ENCODE data around the gene FUT7. TPM values are rescaled to one million over a fixed set of nuclear protein-coding genes. Genes with fewer than 3 reads are reported as not detected.

Gene FUT7
- total and polyA plus RNA-seq, 2 donors (not counting 1 experiment from before 2014, with no cell fraction given), result not detected

DNA sequence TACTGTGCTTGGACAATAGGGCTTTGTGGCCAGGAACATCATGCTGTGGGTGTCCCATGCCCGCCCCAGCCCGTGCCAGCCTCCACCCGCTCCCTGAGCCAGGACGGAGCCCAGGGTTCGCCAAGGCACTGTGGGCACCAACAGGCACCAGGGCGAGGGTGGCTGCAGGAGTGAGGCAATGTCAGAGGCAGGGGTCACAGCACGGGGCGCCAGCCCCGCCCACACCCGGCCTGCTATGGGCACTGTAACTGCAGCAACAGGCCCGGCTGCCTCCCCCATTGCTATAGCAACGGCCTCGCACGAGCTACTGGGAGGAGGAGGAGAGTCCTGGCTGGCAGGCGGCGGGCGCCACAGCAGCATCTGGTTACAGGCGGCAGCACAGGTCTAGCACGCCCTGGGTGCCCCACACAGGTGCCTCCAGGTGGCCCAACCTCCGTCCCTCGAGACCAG is 6.3 kb downstream of the FUT7 start:
- Histone ChIP-seq H3K36me3 (ENCODE audit: control insufficient read depth, insufficient read depth, low read length) (no peaks in the 10 kb centered on the region), H3K9ac (ENCODE audit: insufficient read depth, low read length) (no peak overlapping the region), H3K27me3 (ENCODE audit: control insufficient read depth, insufficient read depth, low read length) (no peaks in the 10 kb centered on the region), H3K27ac (ENCODE audit: insufficient read depth, low read length) (no peak overlapping the region), H4K20me1 (ENCODE audit: control insufficient read depth, extremely low read depth, insufficient read depth, low read length) (no peaks in the 10 kb centered on the region), H3K4me2 (ENCODE audit: extremely low read depth, insufficient read depth, low read length) (no peak overlapping the region), H3K4me3 (replicated peaks in 1 of 4; ENCODE audit: control extremely low read depth in 1 of 4, insufficient read depth in 1 of 4, low read depth in 3 of 4, low read length in 4 of 4) (no peak overlapping the region), H3K4me1 (ENCODE audit: control insufficient read depth, extremely low read depth, insufficient read depth, low read length) (peaks cover 4% of the 10 kb centered on the region), H3K79me2 (ENCODE audit: control insufficient read depth, insufficient read depth, low read length) (no peaks in the 10 kb centered on the region), H2AFZ (ENCODE audit: low read length) (no peak overlapping the region), H3K9me3 (ENCODE audit: control insufficient read depth, insufficient read depth, low read depth, low read length) (no peaks in the 10 kb centered on the region)
- TF ChIP-seq, protein P1, sequence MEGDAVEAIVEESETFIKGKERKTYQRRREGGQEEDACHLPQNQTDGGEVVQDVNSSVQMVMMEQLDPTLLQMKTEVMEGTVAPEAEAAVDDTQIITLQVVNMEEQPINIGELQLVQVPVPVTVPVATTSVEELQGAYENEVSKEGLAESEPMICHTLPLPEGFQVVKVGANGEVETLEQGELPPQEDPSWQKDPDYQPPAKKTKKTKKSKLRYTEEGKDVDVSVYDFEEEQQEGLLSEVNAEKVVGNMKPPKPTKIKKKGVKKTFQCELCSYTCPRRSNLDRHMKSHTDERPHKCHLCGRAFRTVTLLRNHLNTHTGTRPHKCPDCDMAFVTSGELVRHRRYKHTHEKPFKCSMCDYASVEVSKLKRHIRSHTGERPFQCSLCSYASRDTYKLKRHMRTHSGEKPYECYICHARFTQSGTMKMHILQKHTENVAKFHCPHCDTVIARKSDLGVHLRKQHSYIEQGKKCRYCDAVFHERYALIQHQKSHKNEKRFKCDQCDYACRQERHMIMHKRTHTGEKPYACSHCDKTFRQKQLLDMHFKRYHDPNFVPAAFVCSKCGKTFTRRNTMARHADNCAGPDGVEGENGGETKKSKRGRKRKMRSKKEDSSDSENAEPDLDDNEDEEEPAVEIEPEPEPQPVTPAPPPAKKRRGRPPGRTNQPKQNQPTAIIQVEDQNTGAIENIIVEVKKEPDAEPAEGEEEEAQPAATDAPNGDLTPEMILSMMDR (conservative IDR thresholded peaks at IDR 0.05 in 1 of 2, IDR thresholded peaks at IDR 0.05 in 1 of 2; ENCODE audit: low read depth in 1 of 2, low read length in 2 of 2), result no peak
- no peak for TF ChIP-seq EZH2 (IDR thresholded peaks at IDR 0.05; ENCODE audit: low read length, missing control alignments)
- no peak for DNase-seq (ENCODE audit: low read depth in 2 of 2)

DNA sequence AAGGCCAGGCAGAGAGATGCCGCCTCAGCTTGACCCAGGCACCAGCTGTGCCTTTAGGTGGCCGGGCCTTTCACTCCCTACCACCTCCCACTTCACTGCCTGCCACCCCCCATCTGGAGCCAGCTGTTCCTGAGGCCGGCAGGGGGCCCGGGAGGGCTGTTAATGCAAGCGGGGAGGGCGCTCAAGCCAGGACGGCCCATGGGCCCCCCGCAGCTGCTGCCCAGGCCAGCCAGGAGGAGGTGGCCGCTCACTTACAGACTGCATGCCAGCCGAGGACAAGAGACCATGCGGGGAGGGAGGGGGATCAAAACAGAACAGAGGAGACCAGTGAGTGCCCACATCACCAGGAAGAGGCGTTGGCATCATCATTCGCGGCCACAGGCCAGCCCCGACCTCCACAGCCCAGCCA is 8.3 kb downstream of the FUT7 start:
- no peaks in the 10 kb centered on the region for H3K4me1 ChIP-seq (ENCODE audit: control insufficient read depth, extremely low read depth, insufficient read depth, low read length)

GRCh38 chr9:137023157-137023556 is 8.7 kb downstream of the FUT7 start:
- Histone ChIP-seq H3K9me3 (ENCODE audit: control insufficient read depth, insufficient read depth, low read depth, low read length) (no peaks in the 10 kb centered on the region), H3K79me2 (ENCODE audit: control insufficient read depth, insufficient read depth, low read length) (no peaks in the 10 kb centered on the region), H2AFZ (ENCODE audit: low read length) (no peak overlapping the region), H3K27ac (ENCODE audit: insufficient read depth, low read length) (no peak overlapping the region), H3K4me2 (ENCODE audit: extremely low read depth, insufficient read depth, low read length) (no peak overlapping the region), H3K36me3 (ENCODE audit: control insufficient read depth, insufficient read depth, low read length) (no peaks in the 10 kb centered on the region), H4K20me1 (ENCODE audit: control insufficient read depth, extremely low read depth, insufficient read depth, low read length) (no peaks in the 10 kb centered on the region), H3K4me3 (replicated peaks in 1 of 4; ENCODE audit: control extremely low read depth in 1 of 4, insufficient read depth in 1 of 4, low read depth in 3 of 4, low read length in 4 of 4) (no peak overlapping the region), H3K9ac (ENCODE audit: insufficient read depth, low read length) (no peak overlapping the region), H3K4me1 (ENCODE audit: control insufficient read depth, extremely low read depth, insufficient read depth, low read length) (no peaks in the 10 kb centered on the region), H3K27me3 (ENCODE audit: control insufficient read depth, insufficient read depth, low read length) (no peaks in the 10 kb centered on the region)
- no peak for TF ChIP-seq EZH2 (IDR thresholded peaks at IDR 0.05; ENCODE audit: low read length, missing control alignments)
- TF ChIP-seq, protein P1 (conservative IDR thresholded peaks at IDR 0.05 in 1 of 2, IDR thresholded peaks at IDR 0.05 in 1 of 2; ENCODE audit: low read depth in 1 of 2, low read length in 2 of 2), result no peak
- no peak for DNase-seq (ENCODE audit: low read depth in 2 of 2)

More for the DNA sequence above, 8.3 kb downstream of the FUT7 start:
- H3K4me2 ChIP-seq (ENCODE audit: extremely low read depth, insufficient read depth, low read length), result no peak overlapping the region
- H3K79me2 ChIP-seq (ENCODE audit: control insufficient read depth, insufficient read depth, low read length), result no peaks in the 10 kb centered on the region
- no peak overlapping the region for H2AFZ ChIP-seq (ENCODE audit: low read length)
- no peak overlapping the region for H3K4me3 ChIP-seq (replicated peaks in 1 of 4; ENCODE audit: control extremely low read depth in 1 of 4, insufficient read depth in 1 of 4, low read depth in 3 of 4, low read length in 4 of 4)
- H3K36me3 ChIP-seq (ENCODE audit: control insufficient read depth, insufficient read depth, low read length), result no peaks in the 10 kb centered on the region
- no peak overlapping the region for H3K27ac ChIP-seq (ENCODE audit: insufficient read depth, low read length)
- no peaks in the 10 kb centered on the region for H4K20me1 ChIP-seq (ENCODE audit: control insufficient read depth, extremely low read depth, insufficient read depth, low read length)
- H3K9me3 ChIP-seq (ENCODE audit: control insufficient read depth, insufficient read depth, low read depth, low read length), result no peaks in the 10 kb centered on the region
- H3K9ac ChIP-seq (ENCODE audit: insufficient read depth, low read length), result no peak overlapping the region
- no peak for DNase-seq (ENCODE audit: low read depth in 2 of 2)
- TF ChIP-seq EZH2 (IDR thresholded peaks at IDR 0.05; ENCODE audit: low read length, missing control alignments), result no peak
- TF ChIP-seq, protein P1 (conservative IDR thresholded peaks at IDR 0.05 in 1 of 2, IDR thresholded peaks at IDR 0.05 in 1 of 2; ENCODE audit: low read depth in 1 of 2, low read length in 2 of 2), result no peak
- no peaks in the 10 kb centered on the region for H3K27me3 ChIP-seq (ENCODE audit: control insufficient read depth, insufficient read depth, low read length)
